EH (cell line): ENCODE measurements around the gene NUSAP1.
A peak's percentile ranks its signal among the peaks of the same experiment; 100 is the strongest.
"Not testable (repeated sequence)": the region's sequence is repeated elsewhere in the genome, so short reads cannot be mapped to it uniquely, and the experiment has no call there.

Source experiments
- DNase-seq: peaks from one replicate; pipeline ENCODE4 v3.0.0-alpha.2; 2015; ENCODE audit warnings: low read depth

The NUSAP1 gene

GRCh38 chr15:41333026-41333562 is 413 bp downstream of the NUSAP1 start:
- no peak for DNase-seq

GRCh38 chr15:41334293-41335120 is 1.8 kb downstream of the NUSAP1 start:
- DNase-seq, result no peak

GRCh38 chr15:41336549-41336948 is 3.9 kb downstream of the NUSAP1 start:
- DNase-seq, result no peak

GRCh38 chr15:41337047-41337446 is 4.4 kb downstream of the NUSAP1 start:
- DNase-seq, result no peak

- peak; percentile 49 for DNase-seq
These were observed 5.2 kb downstream of the NUSAP1 start for GRCh38 chr15:41337631-41338522.

GRCh38 chr15:41340189-41340695 is 7.6 kb downstream of the NUSAP1 start:
- peak; percentile 9 for DNase-seq

GRCh38 chr15:41341519-41341918 is 8.8 kb downstream of the NUSAP1 start:
- DNase-seq, result no peak

GRCh38 chr15:41347236-41347635 is 14.6 kb downstream of the NUSAP1 start:
- DNase-seq, result no peak

- DNase-seq, result no peak
These were observed 17.5 kb downstream of the NUSAP1 start for GRCh38 chr15:41350057-41350717.

- DNase-seq, result no peak
These were observed 21.7 kb downstream of the NUSAP1 start for GRCh38 chr15:41354371-41354770.

GRCh38 chr15:41367418-41367817 is 34.7 kb downstream of the NUSAP1 start:
- no peak for DNase-seq

- no peak for DNase-seq
These were observed 45.3 kb downstream of the NUSAP1 start for GRCh38 chr15:41377978-41378377.

- not testable (repeated sequence) for DNase-seq
These were observed 51.5 kb downstream of the NUSAP1 start for GRCh38 chr15:41383974-41384749.

GRCh38 chr15:41387646-41388045 is 55.0 kb downstream of the NUSAP1 start:
- no peak for DNase-seq

- no peak for DNase-seq
These were observed 60.0 kb downstream of the NUSAP1 start for GRCh38 chr15:41392659-41393058.

- no peak for DNase-seq
These were observed 62.2 kb downstream of the NUSAP1 start for GRCh38 chr15:41394924-41395323.

GRCh38 chr15:41396111-41396510 is 63.4 kb downstream of the NUSAP1 start:
- DNase-seq, result no peak

- DNase-seq, result no peak
These were observed 69.2 kb downstream of the NUSAP1 start for GRCh38 chr15:41401904-41402267.

GRCh38 chr15:41407341-41407740 is 74.7 kb downstream of the NUSAP1 start:
- DNase-seq, result no peak

GRCh38 chr15:41408234-41408641 is 75.6 kb downstream of the NUSAP1 start:
- peak; percentile 54 for DNase-seq

- no peak for DNase-seq
These were observed 78.3 kb downstream of the NUSAP1 start for GRCh38 chr15:41411031-41411430.
